ENCODE results near the gene LRRC75A. TPM values are rescaled to one million over a fixed set of nuclear protein-coding genes. Genes with fewer than 3 reads are reported as not detected.

LRRC75A gene
- polyA plus RNA-seq, 2 of the 4 experiments (the other 2 are of a cell fraction), result 0.65 to 0.85 TPM

- no peak for TF ChIP-seq REST (IDR thresholded peaks at IDR 0.05)
- no peak for TF ChIP-seq RFX5 (IDR thresholded peaks at IDR 0.05)
- TF ChIP-seq FOSL2 (IDR thresholded peaks at IDR 0.05), result no peak
- TF ChIP-seq FOSL2 (CRISPR knock-in tag; IDR thresholded peaks at IDR 0.05), result no peak
Observed at GRCh38 chr17:16506188-16506587, 14.2 kb upstream of the LRRC75A start (continued).

GRCh38 chr17:16504984-16505383 is 13.0 kb upstream of the LRRC75A start:
- WGBS (ENCODE audit: missing lambda C conversion rate), result 62% methylated on average over 3 of the region's 3 CpGs
- H3K9me3 ChIP-seq, result no peaks in the 10 kb centered on the region
- TF ChIP-seq CTCF (IDR thresholded peaks at IDR 0.05), result no peak
- TF ChIP-seq TFCP2L1 (CRISPR knock-in tag; IDR thresholded peaks at IDR 0.05), result no peak
- TF ChIP-seq JUNB (IDR thresholded peaks at IDR 0.05), result no peak
- TF ChIP-seq MAZ (IDR thresholded peaks at IDR 0.05; ENCODE audit: borderline replicate concordance, low read depth, low read length), result no peak
- no peak for TF ChIP-seq CBX2 (IDR thresholded peaks at IDR 0.05; ENCODE audit: borderline replicate concordance, low read depth)
- TF ChIP-seq HOXB5 (CRISPR knock-in tag; IDR thresholded peaks at IDR 0.05), result no peak
- no peak for TF ChIP-seq FOSB (CRISPR knock-in tag; IDR thresholded peaks at IDR 0.05)
- no peaks in the 10 kb centered on the region for H3K4me1 ChIP-seq
- no peak overlapping the region for H3K4me3 ChIP-seq
- ATAC-seq (no peak), FAIRE-seq (no peak), DNase-seq (ENCODE audit: low read depth in 1 of 2, low spot score in 1 of 2) (no peak)
- ChIA-PET CTCF (interaction anchor here (0.6 to 11.0 kb wide), 5 partner anchors 12 to 136 kb away, joined by 3 to 160 read pairs (median 4); no protein-coding TSS in a partner anchor), POLR2A (no interaction called here)
- no peak overlapping the region for H3K27ac ChIP-seq
- H3K4me2 ChIP-seq, result no peak overlapping the region

- CTCF ChIA-PET, result interaction anchor here (1.2 to 8.5 kb wide), 3 partner anchors 13 to 43 kb away, joined by 4 to 61 read pairs (median 6); no protein-coding TSS in a partner anchor
- FAIRE-seq (no peak), DNase-seq (ENCODE audit: low read depth in 1 of 2, low spot score in 1 of 2) (no peak), ATAC-seq (no peak)
- WGBS (ENCODE audit: missing lambda C conversion rate), result 63% methylated on average over 12 of the region's 12 CpGs
- no peak overlapping the region for H3K4me3 ChIP-seq
- no peaks in the 10 kb centered on the region for H3K9me3 ChIP-seq
- H3K4me2 ChIP-seq, result no peak overlapping the region
- POLR2A ChIA-PET, result interaction anchor here (1.0 kb wide), 1 partner anchor 59 kb away, joined by 3 read pairs; no protein-coding TSS in a partner anchor
- no peaks in the 10 kb centered on the region for H3K4me1 ChIP-seq
- no peak overlapping the region for H3K27ac ChIP-seq
- TF ChIP-seq NFE2L2 (conservative IDR thresholded peaks at IDR 0.05; ENCODE audit: low read length), result peak; percentile 71
- TF ChIP-seq BCL3 (IDR thresholded peaks at IDR 0.05), result no peak
Observed at GRCh38 chr17:16496820-16497489, 5.0 kb upstream of the LRRC75A start.

All from A549 (cell line).